MCF 10A (cell line): ENCODE measurements around the gene CYP3A4. TPM values are rescaled to one million over a fixed set of nuclear protein-coding genes. Genes with fewer than 3 reads are reported as not detected.
A peak's percentile ranks its signal among the peaks of the same experiment; 100 is the strongest.

Source experiments
- BruUV-seq: library from RNA; stranded (reverse); fragments of 400-500 nt; replicated peaks from 2 replicates; lab custom pipeline; 2021; lab: Mats Ljungman, UMichigan
- CTCF ChIA-PET: fragments of 300-600 bp; sonication (Branson Sonifier 250); formaldehyde crosslinking; extraction: SDS; loops from one replicate; lab custom pipeline; 2021; ENCODE audit warnings: antibody characterized with exemption, inconsistent platforms; lab: Yijun Ruan, JAX
- POLR2A ChIA-PET: fragments of 300-600, 350-650 bp; sonication (Branson Sonifier 250); formaldehyde crosslinking; extraction: SDS; loops from one replicate; lab custom pipeline; 2020; ENCODE audit warnings: antibody characterized with exemption, inconsistent platforms; lab: Yijun Ruan, JAX
- DNase-seq: peaks from one replicate; pipeline ENCODE4 v3.0.0-alpha.2; 2018; ENCODE audit not compliant: unreplicated experiment
- H3K27ac Mint-ChIP-seq: one replicate; pipeline ENCODE4 v1.8.0; 2022; ENCODE audit warnings: mild to moderate bottlenecking, low read depth, mixed read lengths; ENCODE audit not compliant: unreplicated experiment
- H3K27me3 Mint-ChIP-seq: one replicate; pipeline ENCODE4 v1.8.0; 2022; ENCODE audit warnings: mixed read lengths; ENCODE audit not compliant: insufficient read depth, unreplicated experiment
- H3K36me3 Mint-ChIP-seq: one replicate; pipeline ENCODE4 v1.8.0; 2022; ENCODE audit warnings: mild to moderate bottlenecking, moderate library complexity, mixed read lengths; ENCODE audit not compliant: insufficient read depth, unreplicated experiment
- H3K4me1 Mint-ChIP-seq: one replicate; pipeline ENCODE4 v1.8.0; 2022; ENCODE audit warnings: mixed read lengths; ENCODE audit not compliant: insufficient read depth, unreplicated experiment
- H3K4me3 Mint-ChIP-seq: one replicate; pipeline ENCODE4 v1.8.0; 2022; ENCODE audit warnings: mild to moderate bottlenecking, moderate library complexity, mixed read lengths; ENCODE audit not compliant: unreplicated experiment
- H3K9me3 Mint-ChIP-seq: one replicate; pipeline ENCODE4 v1.8.0; 2022; ENCODE audit warnings: mixed read lengths; ENCODE audit not compliant: unreplicated experiment
- intact Hi-C: fragments of 100-400 bp; cut with micrococcal nuclease; formaldehyde crosslinking; loops from 2 replicates; pipeline ENCODE4 v1.14.1; 2022
- total RNA-seq: library from RNA; stranded (reverse); gene quantifications from 2 replicates; pipeline ENCODE4 v1.2.3, GENCODE V29; 2022
- TF ChIP-seq, protein P1 (sequence below): fragments of 200-600 bp; IDR thresholded peaks from one replicate; pipeline ENCODE4 v1.8.0; 2022; ENCODE audit warnings: antibody characterized with exemption, mild to moderate bottlenecking; ENCODE audit not compliant: unreplicated experiment

The CYP3A4 gene
- total RNA-seq, 1 experiment from 2014 or later, result not detected

DNA sequence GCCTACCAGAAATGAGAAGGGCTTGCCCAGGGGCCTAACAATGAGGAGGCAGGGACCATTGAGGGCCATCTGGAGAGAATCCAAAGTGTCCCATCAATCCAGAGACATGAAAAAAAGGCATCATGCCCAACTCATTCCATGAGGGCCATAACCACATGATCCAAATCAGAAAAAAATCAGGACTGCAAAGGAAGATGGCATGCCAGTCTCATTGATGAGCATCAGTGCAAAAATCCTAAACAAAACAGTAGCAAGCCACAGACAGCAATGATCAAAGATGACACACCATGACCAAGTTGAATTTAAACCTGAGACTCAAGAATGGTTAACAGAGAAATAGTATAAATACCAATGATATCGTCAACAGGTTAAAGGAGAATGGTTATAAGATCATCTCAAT, 7.0 kb upstream of the CYP3A4 start:
- H3K27me3 Mint-ChIP-seq, result no peaks in the 10 kb centered on the region
- ChIA-PET POLR2A (interaction anchor here (0.7 to 1.3 kb wide), 7 partner anchors 36 to 173 kb away, joined by 3 to 5 read pairs (median 3); no protein-coding TSS in a partner anchor), CTCF (no interaction called here)
- H3K9me3 Mint-ChIP-seq, result no peaks in the 10 kb centered on the region
- BruUV-seq, result no TSS peak
- no peak overlapping the region for H3K27ac Mint-ChIP-seq
- TF ChIP-seq, protein P1, sequence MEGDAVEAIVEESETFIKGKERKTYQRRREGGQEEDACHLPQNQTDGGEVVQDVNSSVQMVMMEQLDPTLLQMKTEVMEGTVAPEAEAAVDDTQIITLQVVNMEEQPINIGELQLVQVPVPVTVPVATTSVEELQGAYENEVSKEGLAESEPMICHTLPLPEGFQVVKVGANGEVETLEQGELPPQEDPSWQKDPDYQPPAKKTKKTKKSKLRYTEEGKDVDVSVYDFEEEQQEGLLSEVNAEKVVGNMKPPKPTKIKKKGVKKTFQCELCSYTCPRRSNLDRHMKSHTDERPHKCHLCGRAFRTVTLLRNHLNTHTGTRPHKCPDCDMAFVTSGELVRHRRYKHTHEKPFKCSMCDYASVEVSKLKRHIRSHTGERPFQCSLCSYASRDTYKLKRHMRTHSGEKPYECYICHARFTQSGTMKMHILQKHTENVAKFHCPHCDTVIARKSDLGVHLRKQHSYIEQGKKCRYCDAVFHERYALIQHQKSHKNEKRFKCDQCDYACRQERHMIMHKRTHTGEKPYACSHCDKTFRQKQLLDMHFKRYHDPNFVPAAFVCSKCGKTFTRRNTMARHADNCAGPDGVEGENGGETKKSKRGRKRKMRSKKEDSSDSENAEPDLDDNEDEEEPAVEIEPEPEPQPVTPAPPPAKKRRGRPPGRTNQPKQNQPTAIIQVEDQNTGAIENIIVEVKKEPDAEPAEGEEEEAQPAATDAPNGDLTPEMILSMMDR, result no peak
- intact Hi-C loops, result no loop called here
- DNase-seq, result no peak
- no peak overlapping the region for H3K4me3 Mint-ChIP-seq
- peaks cover 16% of the 10 kb centered on the region for H3K4me1 Mint-ChIP-seq
- peaks cover 6% of the 10 kb centered on the region for H3K36me3 Mint-ChIP-seq

DNA sequence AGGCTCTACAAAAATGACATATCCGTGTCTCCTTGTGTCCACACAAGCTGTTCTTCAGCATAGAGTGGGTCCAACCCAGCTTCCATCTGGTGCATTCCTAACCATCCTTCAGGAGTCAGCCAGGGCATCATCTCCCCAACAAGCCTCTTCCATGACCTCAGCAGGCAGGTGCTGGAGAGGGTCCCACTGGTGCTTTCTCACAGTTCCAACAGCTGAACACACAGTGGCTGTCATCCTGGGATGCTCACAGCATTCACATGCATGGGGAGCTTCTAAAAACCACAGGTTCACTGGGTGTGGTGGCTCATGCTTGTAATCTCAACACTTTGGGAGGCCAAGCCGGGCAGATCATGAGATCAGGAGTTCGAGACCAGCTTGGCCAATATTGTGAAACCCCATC, 6.4 kb upstream of the CYP3A4 start:
- no peak overlapping the region for H3K4me3 Mint-ChIP-seq
- peaks cover 22% of the 10 kb centered on the region for H3K4me1 Mint-ChIP-seq
- no peak overlapping the region for H3K27ac Mint-ChIP-seq
- H3K36me3 Mint-ChIP-seq, result peaks cover 6% of the 10 kb centered on the region
- CTCF ChIA-PET, result interaction anchor here (1.2 kb wide), 1 partner anchor 26 kb away, joined by 4 read pairs; no protein-coding TSS in a partner anchor
- DNase-seq, result no peak
- intact Hi-C loops, result no loop called here
- H3K27me3 Mint-ChIP-seq, result no peaks in the 10 kb centered on the region
- TF ChIP-seq, protein P1, result no peak
- H3K9me3 Mint-ChIP-seq, result no peaks in the 10 kb centered on the region
- POLR2A ChIA-PET, result interaction anchor here (0.6 to 1.7 kb wide), 3 partner anchors 13 to 49 kb away, joined by 3 to 12 read pairs (median 3); no protein-coding TSS in a partner anchor
- no TSS peak for BruUV-seq

DNA sequence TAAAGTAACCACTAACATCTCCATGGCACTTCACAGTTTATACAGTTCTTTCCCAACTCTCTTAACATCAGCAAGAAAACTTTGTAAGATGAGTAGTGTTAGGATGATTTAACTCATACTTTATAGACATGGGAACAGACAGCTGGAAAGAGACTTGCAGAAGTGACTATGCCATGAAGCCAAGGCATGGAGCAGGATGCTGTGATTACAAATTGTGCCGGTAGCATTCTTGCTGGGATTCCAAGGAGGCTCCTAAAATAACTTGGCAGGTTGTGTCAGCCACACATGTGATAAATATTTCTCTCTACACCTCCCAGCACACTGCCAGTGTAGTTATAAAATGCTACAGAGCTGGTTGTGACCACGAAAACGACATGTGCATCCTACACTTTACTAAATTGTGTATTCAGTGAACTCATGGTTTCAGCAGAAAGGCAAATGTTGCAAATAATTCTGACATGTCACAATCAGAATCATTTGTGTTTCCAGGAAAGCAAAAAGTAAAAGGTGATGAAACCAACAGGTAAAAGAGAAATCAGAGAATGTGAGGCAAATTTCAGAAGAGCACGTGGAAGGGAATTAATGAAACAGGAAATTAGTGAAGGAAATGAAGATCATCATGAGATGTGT, 5.6 kb upstream of the CYP3A4 start:
- Mint-ChIP-seq H3K4me3 (no peak overlapping the region), H3K9me3 (no peaks in the 10 kb centered on the region), H3K36me3 (peaks cover 6% of the 10 kb centered on the region), H3K27me3 (no peaks in the 10 kb centered on the region), H3K4me1 (peaks cover 22% of the 10 kb centered on the region), H3K27ac (peak overlapping the region; percentile 4)
- BruUV-seq, result no TSS peak
- POLR2A ChIA-PET, result interaction anchor here (0.6 to 1.9 kb wide), 8 partner anchors 11 to 158 kb away, joined by 3 to 12 read pairs (median 3); no protein-coding TSS in a partner anchor
- intact Hi-C loops, result no loop called here
- TF ChIP-seq, protein P1, result no peak
- DNase-seq, result no peak
- CTCF ChIA-PET, result interaction anchor here (1.2 kb wide), 1 partner anchor 25 kb away, joined by 4 read pairs; no protein-coding TSS in a partner anchor

DNA sequence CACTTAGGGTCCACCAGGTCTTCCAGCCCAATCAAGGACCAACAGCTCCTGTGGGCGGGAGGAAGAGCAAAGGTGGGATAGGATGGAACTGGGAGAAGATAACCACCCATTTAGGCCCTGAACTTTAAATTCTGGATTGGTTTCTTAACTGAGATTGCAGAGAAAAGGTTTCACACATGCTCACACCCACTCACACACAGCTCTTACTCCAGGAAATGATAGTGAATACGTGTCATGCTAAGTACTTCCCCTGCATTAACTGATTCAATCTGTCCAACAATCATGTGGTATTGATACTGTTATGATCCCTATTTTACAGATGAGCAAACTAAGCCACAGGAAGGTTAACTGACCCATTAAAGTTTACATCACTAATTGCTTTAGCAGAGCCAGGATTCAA, 4.6 kb upstream of the CYP3A4 start:
- no TSS peak for BruUV-seq
- Mint-ChIP-seq H3K4me1 (peaks cover 22% of the 10 kb centered on the region), H3K27ac (no peak overlapping the region), H3K4me3 (no peak overlapping the region), H3K27me3 (no peaks in the 10 kb centered on the region), H3K9me3 (no peaks in the 10 kb centered on the region), H3K36me3 (peaks cover 5% of the 10 kb centered on the region)
- ChIA-PET POLR2A (interaction anchor here (0.7 to 2.4 kb wide), 10 partner anchors 10 to 157 kb away, joined by 3 to 12 read pairs (median 4); no protein-coding TSS in a partner anchor), CTCF (interaction anchor here (0.6 to 1.0 kb wide), 3 partner anchors 36 to 1747 kb away, joined by 3 to 4 read pairs (median 4); no protein-coding TSS in a partner anchor)
- TF ChIP-seq, protein P1, result no peak
- intact Hi-C loops, result no loop called here
- DNase-seq, result no peak
